Right ventricle myocardium inferior (tissue), 1 donor: Measurements from ENCODE around the gene LTN1. TPM values are rescaled to one million over a fixed set of nuclear protein-coding genes. Genes with fewer than 3 reads are reported as not detected.

Source experiments
- ATAC-seq: fragments of 200-7000 bp; cut with Tn5 transposase; one replicate; pipeline ENCODE4 v1.9.1; 2020; ENCODE audit warnings: mild to moderate bottlenecking, moderate library complexity
- DNase-seq: peaks from one replicate; pipeline ENCODE4 v3.0.0; 2021; ENCODE audit errors: missing footprints
- intact Hi-C: fragments of 100-400 bp; cut with DNase I; formaldehyde crosslinking; loops from one replicate; pipeline ENCODE4 v1.11.0; 2022
- total RNA-seq: library from RNA; stranded (reverse); fragmentation: NEBNext Ultra II Directional; extraction: Animal tissue kit (Norgen Biotek cat#: 25700); gene quantifications from one replicate; pipeline ENCODE4 v1.2.1, GENCODE V29; 2021
- donor health status: DM: no; HTN: yes; CAD: no; lungs with severe emphysema.

The LTN1 gene
- total RNA-seq, 1 donor from 2014 or later: 16.6 TPM

DNA sequence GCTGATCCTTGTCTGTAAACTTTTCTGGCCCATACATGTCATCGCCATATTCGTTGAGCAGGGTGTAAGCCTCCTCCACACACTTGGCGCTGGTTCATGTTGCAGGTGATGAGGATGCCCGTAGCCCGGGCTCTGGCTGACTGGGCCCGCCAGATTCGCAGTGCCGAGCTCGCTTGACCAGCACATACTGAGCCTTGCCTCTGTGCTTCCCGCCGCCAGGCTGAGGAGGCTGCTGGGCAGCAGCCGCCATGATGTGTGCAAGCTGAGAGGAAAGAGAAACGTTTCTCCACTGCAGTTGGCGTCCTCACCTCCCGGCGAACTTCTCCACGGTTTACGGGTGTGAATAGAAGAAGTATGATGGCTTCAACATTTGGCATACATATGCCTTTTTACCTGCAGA, 89.2 kb downstream of the LTN1 start:
- ATAC-seq: no peak
- intact Hi-C loops: no loop called here
- no peak for DNase-seq

GRCh38 chr21:28900481-28900880, 92.2 kb downstream of the LTN1 start:
- no peak for DNase-seq

DNA sequence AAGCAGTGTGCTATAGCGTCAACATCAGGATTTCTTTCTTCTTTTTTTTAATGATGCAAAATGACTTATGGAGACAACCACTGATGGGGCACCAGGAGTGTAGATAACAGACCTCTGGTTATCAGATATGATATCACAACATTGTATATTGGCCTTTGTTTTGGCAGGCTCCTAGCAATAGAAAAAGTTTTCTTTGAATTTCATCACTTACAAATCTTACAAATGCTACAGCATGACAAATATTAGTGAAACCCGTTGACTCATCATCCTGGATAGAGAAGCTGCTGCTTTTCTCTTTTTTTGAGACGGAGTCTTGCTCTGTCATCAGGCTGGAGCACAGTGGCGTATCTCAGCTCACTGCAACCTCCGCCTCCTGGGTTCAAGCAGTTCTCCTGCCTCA, 92.9 kb downstream of the LTN1 start:
- DNase-seq (no peak), ATAC-seq (no peak)
- intact Hi-C loops: no loop called here

More at GRCh38 chr21:28900481-28900880, 92.2 kb downstream of the LTN1 start:
- no peak for ATAC-seq
- intact Hi-C loops: no loop called here

DNA sequence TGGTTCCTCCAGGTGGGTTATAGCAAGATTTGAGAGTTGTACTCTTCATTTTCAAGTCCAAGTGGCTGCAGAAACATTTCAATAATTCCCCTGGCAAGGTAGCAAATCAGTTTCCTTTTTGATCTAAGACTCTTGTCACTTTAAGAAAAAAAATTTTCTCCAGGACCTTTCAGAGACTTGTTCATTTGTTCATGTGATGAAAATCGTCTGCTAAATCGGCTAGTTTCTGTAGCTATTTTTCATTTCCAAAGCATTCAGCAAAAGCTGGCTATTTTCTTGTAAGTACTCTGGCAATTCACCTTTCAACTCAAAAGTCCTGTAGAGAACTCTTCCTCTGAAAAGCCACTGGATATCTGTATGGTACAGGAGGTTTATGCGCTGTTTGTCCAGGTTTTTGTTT, 93.5 kb downstream of the LTN1 start:
- intact Hi-C loops: no loop called here
- no peak for ATAC-seq
- no peak for DNase-seq

DNA sequence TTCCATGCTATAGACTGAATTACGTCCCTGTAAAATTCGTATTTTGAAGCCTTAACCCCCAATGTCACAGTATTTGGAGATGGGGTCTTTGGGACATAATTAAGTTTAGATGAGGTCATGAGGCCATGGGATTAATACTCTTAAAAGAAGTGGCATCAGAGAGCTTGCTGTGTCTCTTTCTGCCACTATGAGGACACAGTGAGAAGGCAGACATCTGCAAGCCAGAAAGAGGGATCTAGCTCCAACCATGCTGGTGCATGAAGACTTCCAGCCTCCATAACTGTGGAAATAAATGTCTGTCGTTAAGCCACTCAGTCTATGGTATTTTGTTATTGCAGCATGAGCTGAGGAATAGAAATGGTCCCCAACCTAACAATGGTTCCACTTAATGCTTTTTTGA, 99.0 kb downstream of the LTN1 start:
- ATAC-seq: no peak
- intact Hi-C loops: no loop called here
- no peak for DNase-seq

DNA sequence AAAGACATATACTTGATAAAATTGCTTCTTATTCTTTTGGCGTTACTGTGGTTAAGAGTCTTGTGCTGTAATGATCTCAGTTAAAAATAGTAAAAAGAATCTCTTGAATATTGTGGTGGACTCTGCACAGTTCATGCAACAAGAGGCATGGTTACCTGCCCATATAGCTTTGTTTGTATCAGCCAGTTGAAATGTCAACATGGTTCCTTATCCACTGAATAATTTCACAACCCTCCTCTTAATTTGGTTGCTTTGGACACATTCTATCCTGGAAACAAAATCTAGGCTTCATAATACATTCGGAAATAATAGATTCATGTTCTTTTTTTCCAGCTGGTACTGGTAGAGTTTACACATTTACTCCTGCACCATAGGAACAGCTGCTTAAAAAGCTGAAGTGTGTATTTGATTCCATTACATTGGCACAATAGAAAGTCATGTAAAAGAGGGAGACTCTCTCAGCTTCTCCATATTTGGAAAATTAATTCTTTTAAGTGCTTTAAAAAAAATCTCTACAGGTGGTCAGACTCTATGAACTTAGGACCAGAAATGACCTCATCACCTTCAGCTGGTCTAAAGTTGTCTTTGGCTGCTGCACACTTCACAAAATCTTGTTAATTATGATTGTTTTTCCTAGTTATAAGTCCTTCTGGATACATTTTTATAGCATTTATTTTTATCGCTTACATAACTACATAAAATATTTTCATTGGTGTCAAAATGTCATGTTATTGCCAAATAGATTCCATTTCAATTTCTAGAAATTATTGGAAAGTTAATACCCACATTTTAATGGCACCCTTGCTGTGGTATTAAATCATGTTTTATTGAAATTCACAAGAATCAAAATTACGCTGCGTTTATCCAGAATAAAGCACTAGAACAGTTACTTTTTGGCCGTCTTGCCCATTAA, 100.2 kb downstream of the LTN1 start:
- ATAC-seq: no peak
- DNase-seq: no peak
- intact Hi-C loops: no loop called here

GRCh38 chr21:28885853-28886177, 106.9 kb downstream of the LTN1 start:
- no peak for ATAC-seq
- intact Hi-C loops: no loop called here

DNA sequence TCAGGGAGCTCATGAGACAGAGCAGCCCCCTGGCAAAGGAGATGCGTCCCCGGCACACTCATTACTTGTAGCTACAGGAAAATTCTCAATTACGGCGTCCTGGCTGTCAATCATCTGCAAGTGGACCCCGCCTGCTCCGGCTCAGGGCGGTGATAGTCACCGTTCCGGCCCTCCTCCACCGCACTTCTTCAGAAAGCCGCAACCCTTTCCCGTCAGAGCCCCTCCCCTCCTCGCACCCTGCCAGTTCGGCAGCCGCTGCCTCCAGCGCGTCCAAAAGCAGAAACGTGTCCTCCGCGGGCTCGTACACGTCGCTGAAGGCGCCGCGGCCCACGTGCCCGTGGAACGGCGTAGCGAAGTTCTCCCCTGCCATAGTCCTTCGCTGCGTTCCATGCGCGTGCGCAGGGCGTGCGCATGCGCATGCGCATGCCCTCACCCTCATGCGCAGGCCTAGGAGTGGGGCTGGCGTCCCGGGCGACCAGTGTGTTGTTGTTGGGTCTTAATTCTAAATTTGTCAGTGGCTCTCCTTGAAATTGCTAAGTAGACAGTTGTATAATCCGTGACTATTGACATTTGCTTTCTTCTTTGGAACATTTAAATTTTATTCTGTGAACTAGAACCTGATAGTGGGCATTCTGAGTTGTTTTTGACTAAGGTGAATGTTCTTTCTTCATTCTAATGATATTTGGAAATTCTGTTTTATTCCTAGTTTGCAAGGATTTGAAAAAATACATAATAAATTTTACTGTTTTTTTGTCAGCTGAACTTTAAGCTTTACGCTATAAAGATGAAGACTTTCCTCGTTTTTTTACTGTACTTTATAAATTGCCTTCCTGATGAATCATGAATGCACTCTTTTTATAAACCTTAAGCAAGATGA, 107.5 kb downstream of the LTN1 start:
- peak; percentile 99 for ATAC-seq
- DNase-seq: peak; percentile 95
- intact Hi-C loops: no loop called here

More at GRCh38 chr21:28885853-28886177, 106.9 kb downstream of the LTN1 start:
- no peak for DNase-seq

DNA sequence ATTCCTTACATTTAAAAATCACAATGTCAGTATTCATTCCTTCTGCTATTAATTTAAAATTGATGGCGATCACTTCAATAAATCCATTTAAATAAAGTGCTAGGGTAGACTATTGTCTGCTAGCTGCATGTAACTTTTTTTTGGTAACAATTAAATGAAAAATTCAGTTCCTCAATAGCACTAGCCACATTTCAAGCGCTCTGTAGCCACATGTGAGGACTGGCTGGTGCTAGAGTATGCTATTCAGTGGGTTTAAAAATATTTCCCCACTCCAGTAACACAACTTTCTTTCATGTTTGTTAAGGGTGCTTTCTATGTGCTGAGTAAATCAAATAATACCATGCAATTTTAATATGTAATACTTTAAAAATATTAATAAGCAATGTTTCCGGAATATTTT, 108.2 kb downstream of the LTN1 start:
- intact Hi-C loops: no loop called here
- no peak for DNase-seq
- ATAC-seq: no peak

DNA sequence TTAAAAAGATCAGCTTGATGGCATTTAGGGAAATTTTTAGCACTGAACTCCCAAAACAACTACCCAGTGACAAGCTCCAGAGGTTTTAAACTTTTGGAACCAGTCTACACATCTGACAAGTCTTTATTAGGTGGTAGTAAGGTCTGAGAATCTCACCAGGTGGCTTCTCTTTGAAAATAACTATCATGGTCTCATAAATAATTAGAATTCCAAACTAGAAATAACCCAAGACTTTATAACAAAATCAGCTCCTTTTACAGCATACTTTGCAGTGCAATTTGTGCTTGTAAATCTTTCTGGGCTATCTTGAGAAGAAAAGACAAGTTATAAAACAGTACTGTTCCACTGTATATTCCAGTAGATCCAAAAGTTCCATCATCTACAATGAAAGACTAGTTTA, 108.7 kb downstream of the LTN1 start:
- ATAC-seq: no peak
- no peak for DNase-seq
- intact Hi-C loops: no loop called here

DNA sequence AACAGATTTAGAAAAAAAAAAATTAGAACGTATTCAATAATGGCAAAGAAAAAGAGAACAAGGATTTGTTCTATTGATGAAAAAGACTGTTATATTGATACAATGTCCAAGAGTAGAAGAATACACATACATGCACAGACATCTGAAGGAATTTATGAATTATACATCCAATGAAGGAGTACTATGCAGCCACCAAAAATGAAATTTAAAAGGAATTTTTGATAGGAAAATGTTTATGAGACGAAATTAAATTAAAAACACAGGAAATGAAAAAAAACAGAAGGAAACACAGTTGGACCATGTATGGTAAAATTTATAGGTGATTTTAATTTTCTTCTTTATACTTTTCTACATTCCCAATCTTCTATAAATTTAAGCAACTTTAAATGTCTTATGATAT, 110.3 kb downstream of the LTN1 start:
- DNase-seq (no peak), ATAC-seq (no peak)
- intact Hi-C loops: no loop called here

Other genes with a start within 250 kb of the LTN1 start
- 14.6 TPM for gene RWDD2B, start 26.5 kb upstream of the LTN1 start, total RNA-seq
- gene USP16, start 31.8 kb upstream of the LTN1 start, total RNA-seq: 30.4 TPM
- 110 TPM for gene CCT8, start 80.8 kb upstream of the LTN1 start, total RNA-seq
- gene MAP3K7CL, start 137.8 kb upstream of the LTN1 start, total RNA-seq: 1.1 TPM